Ovary (tissue), 3 donors: Measurements from ENCODE around the gene HDAC9.

Experiments used
- EP300 ChIP-seq: sonication (generic); formaldehyde crosslinking; IDR thresholded peaks from one replicate; pipeline ENCODE4 v1.6.1; 2017; ENCODE audit warnings: antibody characterized with exemption
- POLR2A ChIP-seq: fragments of 450-650 bp; IDR thresholded peaks from one replicate; pipeline ENCODE4 v1.6.1; 2017; ENCODE audit warnings: antibody characterized with exemption, mild to moderate bottlenecking, moderate library complexity
- TF ChIP-seq, protein P1 (sequence below), 3 donors: fragments of 450-650 bp in 2 of 3; fragments of 200-600 bp in 1 of 3; IDR thresholded peaks; one replicate each; pipeline versions ENCODE4 v1.5.1 to v1.8.0; 2016 to 2022; ENCODE audit warnings: antibody characterized with exemption in 3 of 3, mild to moderate bottlenecking in 1 of 3
- donor health status: DM: no; HTN: no; CAD: no.

DNA sequence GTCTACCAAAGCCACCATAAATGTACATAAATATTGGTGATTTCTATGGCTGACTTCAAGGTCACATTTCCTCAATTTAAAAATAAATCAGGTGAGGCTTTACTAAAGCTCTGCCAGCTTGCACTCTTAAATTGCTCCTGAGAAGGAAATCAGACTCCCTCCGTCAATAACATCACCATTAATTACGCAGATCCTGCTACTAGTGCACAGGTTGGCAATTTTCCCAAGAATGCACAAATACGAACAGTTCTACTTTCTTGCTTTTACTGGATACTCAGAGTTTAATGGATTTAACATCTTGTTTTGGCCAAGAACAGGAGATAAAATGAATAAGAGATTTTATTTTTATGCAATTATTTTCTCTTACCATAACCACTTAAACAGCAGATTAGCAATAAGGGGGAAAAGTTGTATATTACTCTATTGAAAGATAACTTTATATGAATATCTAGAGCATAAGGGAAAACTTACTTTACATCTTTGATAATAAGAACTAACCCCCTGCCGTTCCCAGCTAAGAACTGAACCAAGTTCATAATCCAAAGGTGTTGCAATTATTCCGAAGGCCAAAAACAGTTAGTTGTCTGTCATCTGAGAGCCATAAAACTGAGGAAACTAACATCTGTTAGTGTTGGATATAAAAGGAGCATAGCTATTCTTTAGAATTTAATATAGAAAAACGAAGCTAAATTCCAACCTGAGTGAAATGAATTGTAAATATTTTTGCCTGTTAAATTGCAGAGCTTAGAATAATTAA lies 481.3 kb downstream of the HDAC9 start:
- TF ChIP-seq POLR2A, result no peak
- TF ChIP-seq, protein P1, sequence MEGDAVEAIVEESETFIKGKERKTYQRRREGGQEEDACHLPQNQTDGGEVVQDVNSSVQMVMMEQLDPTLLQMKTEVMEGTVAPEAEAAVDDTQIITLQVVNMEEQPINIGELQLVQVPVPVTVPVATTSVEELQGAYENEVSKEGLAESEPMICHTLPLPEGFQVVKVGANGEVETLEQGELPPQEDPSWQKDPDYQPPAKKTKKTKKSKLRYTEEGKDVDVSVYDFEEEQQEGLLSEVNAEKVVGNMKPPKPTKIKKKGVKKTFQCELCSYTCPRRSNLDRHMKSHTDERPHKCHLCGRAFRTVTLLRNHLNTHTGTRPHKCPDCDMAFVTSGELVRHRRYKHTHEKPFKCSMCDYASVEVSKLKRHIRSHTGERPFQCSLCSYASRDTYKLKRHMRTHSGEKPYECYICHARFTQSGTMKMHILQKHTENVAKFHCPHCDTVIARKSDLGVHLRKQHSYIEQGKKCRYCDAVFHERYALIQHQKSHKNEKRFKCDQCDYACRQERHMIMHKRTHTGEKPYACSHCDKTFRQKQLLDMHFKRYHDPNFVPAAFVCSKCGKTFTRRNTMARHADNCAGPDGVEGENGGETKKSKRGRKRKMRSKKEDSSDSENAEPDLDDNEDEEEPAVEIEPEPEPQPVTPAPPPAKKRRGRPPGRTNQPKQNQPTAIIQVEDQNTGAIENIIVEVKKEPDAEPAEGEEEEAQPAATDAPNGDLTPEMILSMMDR (IDR thresholded peaks at IDR 0.05), result no peak
- TF ChIP-seq EP300, result no peak
